Raji (cell line): ENCODE measurements around the gene IL10RA.

Experiments used
- POLR2A ChIP-seq: IDR thresholded peaks from 2 replicates; pipeline ENCODE4 v1.6.1; 2011; ENCODE audit warnings: low read depth, low read length, control low read depth; ENCODE audit not compliant: insufficient read depth

Gene IL10RA

GRCh38 chr11:117985953-117986887 lies at the start of gene IL10RA:
TSS of gene IL10RA (plus strand) at chr11:117986394. CDS start at chr11:117986468, 74 bp downstream.
- TF ChIP-seq POLR2A, result peak; percentile 97

- TF ChIP-seq POLR2A, result no peak
Observed at GRCh38 chr11:117936973-117937372, 49.2 kb upstream of the IL10RA start.

GRCh38 chr11:117940736-117941135 lies 45.5 kb upstream of the IL10RA start:
- TF ChIP-seq POLR2A, result no peak

- TF ChIP-seq POLR2A, result no peak
Observed at GRCh38 chr11:117941163-117941707, 45.0 kb upstream of the IL10RA start.

- no peak for TF ChIP-seq POLR2A
Observed at GRCh38 chr11:117941976-117942654, 44.1 kb upstream of the IL10RA start.

GRCh38 chr11:117944554-117944953 lies 41.6 kb upstream of the IL10RA start:
- TF ChIP-seq POLR2A, result no peak

- no peak for TF ChIP-seq POLR2A
Observed at GRCh38 chr11:117945047-117945810, 41.0 kb upstream of the IL10RA start.

GRCh38 chr11:117946156-117946841 lies 39.9 kb upstream of the IL10RA start:
- no peak for TF ChIP-seq POLR2A

- no peak for TF ChIP-seq POLR2A
Observed at GRCh38 chr11:117946842-117947526, 39.2 kb upstream of the IL10RA start.

- no peak for TF ChIP-seq POLR2A
Observed at GRCh38 chr11:117949062-117949461, 37.1 kb upstream of the IL10RA start.

- no peak for TF ChIP-seq POLR2A
Observed at GRCh38 chr11:117950301-117950700, 35.9 kb upstream of the IL10RA start.

- no peak for TF ChIP-seq POLR2A
Observed at GRCh38 chr11:117950993-117951961, 34.9 kb upstream of the IL10RA start.
